ENCODE measurements around the gene LRRFIP2.
"Not testable (repeated sequence)": the region's sequence is repeated elsewhere in the genome, so short reads cannot be mapped to it uniquely, and the experiment has no call there.

DNA sequence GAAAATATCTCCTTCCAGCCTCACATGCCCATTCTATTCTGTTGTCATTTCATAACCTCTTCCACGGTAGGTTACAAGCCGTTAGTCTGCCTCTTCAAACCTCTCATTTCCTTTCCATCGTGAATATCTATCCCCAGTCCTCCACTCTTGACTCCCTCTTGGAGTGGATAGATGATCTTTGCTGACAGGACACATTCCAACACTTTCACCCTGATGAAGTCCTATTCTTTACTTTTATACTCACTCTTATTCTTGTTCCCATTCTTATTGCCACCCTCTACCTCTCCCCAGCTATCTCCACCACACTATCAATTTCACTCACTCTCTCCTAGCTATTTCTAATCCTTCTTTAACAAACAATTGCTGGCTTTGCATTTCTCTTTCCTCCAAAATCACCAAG, 34.2 kb upstream of the LRRFIP2 start:
- TF ChIP-seq, protein P1, sequence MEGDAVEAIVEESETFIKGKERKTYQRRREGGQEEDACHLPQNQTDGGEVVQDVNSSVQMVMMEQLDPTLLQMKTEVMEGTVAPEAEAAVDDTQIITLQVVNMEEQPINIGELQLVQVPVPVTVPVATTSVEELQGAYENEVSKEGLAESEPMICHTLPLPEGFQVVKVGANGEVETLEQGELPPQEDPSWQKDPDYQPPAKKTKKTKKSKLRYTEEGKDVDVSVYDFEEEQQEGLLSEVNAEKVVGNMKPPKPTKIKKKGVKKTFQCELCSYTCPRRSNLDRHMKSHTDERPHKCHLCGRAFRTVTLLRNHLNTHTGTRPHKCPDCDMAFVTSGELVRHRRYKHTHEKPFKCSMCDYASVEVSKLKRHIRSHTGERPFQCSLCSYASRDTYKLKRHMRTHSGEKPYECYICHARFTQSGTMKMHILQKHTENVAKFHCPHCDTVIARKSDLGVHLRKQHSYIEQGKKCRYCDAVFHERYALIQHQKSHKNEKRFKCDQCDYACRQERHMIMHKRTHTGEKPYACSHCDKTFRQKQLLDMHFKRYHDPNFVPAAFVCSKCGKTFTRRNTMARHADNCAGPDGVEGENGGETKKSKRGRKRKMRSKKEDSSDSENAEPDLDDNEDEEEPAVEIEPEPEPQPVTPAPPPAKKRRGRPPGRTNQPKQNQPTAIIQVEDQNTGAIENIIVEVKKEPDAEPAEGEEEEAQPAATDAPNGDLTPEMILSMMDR (IDR thresholded peaks at IDR 0.05), result not testable (repeated sequence)
- TF ChIP-seq POLR2A (IDR thresholded peaks at IDR 0.05), result not testable (repeated sequence)

Measured in heart left ventricle (tissue), 13 donors.